HEK293T (cell line): Measurements from ENCODE around the gene FAM53B.

Source experiments
- CTBP1 ChIP-seq: fragments of 450-650 bp; IDR thresholded peaks from 2 replicates; pipeline ENCODE4 v1.6.1; 2016; ENCODE audit warnings: borderline replicate concordance
- FOXA1 ChIP-seq: fragments of 450-650 bp; IDR thresholded peaks from 2 replicates; pipeline ENCODE4 v1.6.1; 2016; ENCODE audit warnings: mild to moderate bottlenecking
- FOXK2 ChIP-seq: fragments of 450-650 bp; IDR thresholded peaks from 2 replicates; pipeline ENCODE4 v1.6.1; 2016; ENCODE audit warnings: mild to moderate bottlenecking
- FOXM1 ChIP-seq: fragments of 450-650 bp; IDR thresholded peaks from 2 replicates; pipeline ENCODE4 v1.6.1; 2017; ENCODE audit warnings: mild to moderate bottlenecking, borderline replicate concordance
- LEF1 ChIP-seq: fragments of 450-650 bp; IDR thresholded peaks from 2 replicates; pipeline ENCODE4 v1.6.1; 2017; ENCODE audit warnings: mild to moderate bottlenecking, borderline replicate concordance
- SP1 ChIP-seq: fragments of 450-650 bp; IDR thresholded peaks from 2 replicates; pipeline ENCODE4 v1.6.1; 2017
- ZNF384 ChIP-seq: fragments of 450-650 bp; IDR thresholded peaks from 2 replicates; pipeline ENCODE4 v1.6.1; 2016

GRCh38 chr10:124706462-124707143 lies 37.6 kb downstream of the FAM53B start:
- TF ChIP-seq ZNF384 (no peak), FOXK2 (no peak), FOXM1 (no peak), FOXA1 (no peak), SP1 (no peak), CTBP1 (no peak), LEF1 (no peak)
